ENCODE measurements around the gene FAM114A1.

DNA sequence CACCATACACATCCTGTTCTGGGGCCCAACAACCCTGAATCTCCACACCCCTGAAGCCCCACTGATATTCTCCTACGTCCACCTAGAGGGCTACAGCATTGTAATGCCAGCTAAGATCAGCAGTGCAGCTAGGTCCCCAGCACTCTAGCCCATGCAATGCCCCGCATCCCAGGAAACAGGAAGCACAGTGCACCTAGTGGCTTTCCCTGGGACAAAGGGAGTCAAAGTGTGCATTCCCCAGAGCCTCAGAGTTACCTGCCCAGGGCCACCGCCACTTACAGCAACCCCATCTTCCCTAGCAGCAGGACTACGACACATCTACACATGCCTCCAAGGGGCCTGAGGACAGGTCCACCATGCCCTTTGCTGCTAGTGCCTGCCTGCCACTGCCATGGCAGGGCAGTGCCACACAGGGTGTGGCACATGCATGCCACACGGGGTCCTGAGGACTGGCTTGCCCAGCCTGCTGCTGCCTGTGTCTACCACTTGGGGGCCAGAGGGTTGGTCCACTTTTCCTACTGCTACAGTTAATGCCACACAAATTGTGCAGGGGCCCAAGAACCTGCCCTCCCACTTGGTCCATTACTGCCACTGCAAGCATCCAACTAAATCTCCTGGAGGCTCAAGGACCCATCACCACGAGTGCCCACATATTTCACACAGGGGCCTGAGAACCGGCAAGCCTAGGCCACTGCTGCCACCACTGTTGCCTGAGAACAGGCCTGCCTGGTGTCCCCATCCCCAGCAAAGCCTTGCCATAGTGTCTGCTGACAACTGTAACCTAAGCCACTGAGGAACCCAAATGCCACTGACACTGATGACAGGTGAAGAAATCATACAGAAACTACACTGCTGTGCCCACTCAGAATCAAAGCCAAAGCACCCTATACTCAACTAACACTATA lies 34.7 kb upstream of the FAM114A1 start:
- TF ChIP-seq, protein P1, sequence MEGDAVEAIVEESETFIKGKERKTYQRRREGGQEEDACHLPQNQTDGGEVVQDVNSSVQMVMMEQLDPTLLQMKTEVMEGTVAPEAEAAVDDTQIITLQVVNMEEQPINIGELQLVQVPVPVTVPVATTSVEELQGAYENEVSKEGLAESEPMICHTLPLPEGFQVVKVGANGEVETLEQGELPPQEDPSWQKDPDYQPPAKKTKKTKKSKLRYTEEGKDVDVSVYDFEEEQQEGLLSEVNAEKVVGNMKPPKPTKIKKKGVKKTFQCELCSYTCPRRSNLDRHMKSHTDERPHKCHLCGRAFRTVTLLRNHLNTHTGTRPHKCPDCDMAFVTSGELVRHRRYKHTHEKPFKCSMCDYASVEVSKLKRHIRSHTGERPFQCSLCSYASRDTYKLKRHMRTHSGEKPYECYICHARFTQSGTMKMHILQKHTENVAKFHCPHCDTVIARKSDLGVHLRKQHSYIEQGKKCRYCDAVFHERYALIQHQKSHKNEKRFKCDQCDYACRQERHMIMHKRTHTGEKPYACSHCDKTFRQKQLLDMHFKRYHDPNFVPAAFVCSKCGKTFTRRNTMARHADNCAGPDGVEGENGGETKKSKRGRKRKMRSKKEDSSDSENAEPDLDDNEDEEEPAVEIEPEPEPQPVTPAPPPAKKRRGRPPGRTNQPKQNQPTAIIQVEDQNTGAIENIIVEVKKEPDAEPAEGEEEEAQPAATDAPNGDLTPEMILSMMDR (IDR thresholded peaks at IDR 0.05), result no peak
- TF ChIP-seq POLR2A (IDR thresholded peaks at IDR 0.05), result no peak
- TF ChIP-seq EP300 (IDR thresholded peaks at IDR 0.05), result no peak
- no peak for TF ChIP-seq POLR2AphosphoS5 (IDR thresholded peaks at IDR 0.05)
